Tibial artery (tissue), 4 donors: ENCODE results near the gene PPP4R2.
"Not testable (repeated sequence)": the region's sequence is repeated elsewhere in the genome, so short reads cannot be mapped to it uniquely, and the experiment has no call there.

Experiments used
- DNase-seq, 2 donors: peaks; one replicate each; pipeline ENCODE4 v3.0.0-alpha.2; 2019
- H3K27ac ChIP-seq, 2 donors: fragments of 200-600 bp; sonication (generic) in 1 of 2; 1 replicate in 1 of 2; 2 replicates in 1 of 2; pipeline ENCODE4 v1.5.1; 2018 to 2019; ENCODE audit warnings: mild to moderate bottlenecking in 1 of 2
- H3K27me3 ChIP-seq, 2 donors: fragments of 200-600 bp; sonication (generic) in 1 of 2; one replicate each; pipeline versions ENCODE4 v1.5.1 to v1.6.0; 2016 to 2019
- H3K36me3 ChIP-seq, 3 donors: fragments of 200-600 bp; sonication (generic) in 2 of 3; one replicate each; pipeline ENCODE4 v1.5.1; 2016 to 2019; ENCODE audit warnings: mild to moderate bottlenecking in 2 of 3
- H3K4me1 ChIP-seq, 4 donors: fragments of 200-600 bp; sonication (generic) in 2 of 4; 1 replicate in 3 of 4; 2 replicates in 1 of 4; pipeline ENCODE4 v1.5.1; 2016 to 2019
- H3K4me3 ChIP-seq, 2 donors: fragments of 200-600 bp; sonication (generic) in 1 of 2; 1 replicate in 1 of 2; 2 replicates in 1 of 2; pipeline ENCODE4 v1.5.1; 2018 to 2019; ENCODE audit warnings: mild to moderate bottlenecking in 2 of 2
- H3K9me3 ChIP-seq, 3 donors: fragments of 200-600 bp; sonication (generic) in 1 of 3; one replicate each; pipeline ENCODE4 v1.5.1; 2016 to 2019
- CTCF ChIP-seq, 2 experiments: fragments of 200-600 bp in 1 of 2; fragments of 450-650 bp in 1 of 2; IDR thresholded peaks; one replicate each; pipeline ENCODE4 v1.5.1; 2017 to 2019; ENCODE audit warnings: antibody characterized with exemption in 2 of 2, mild to moderate bottlenecking in 1 of 2, moderate library complexity in 1 of 2
- intact Hi-C: fragments of 100-400 bp; cut with DNase I; formaldehyde crosslinking; loops from one replicate; pipeline ENCODE4 v1.15.0; 2023; ENCODE audit warnings: low total_unique reads

The PPP4R2 gene

GRCh38 chr3:73056845-73057150, 60.2 kb downstream of the PPP4R2 start:
- Histone ChIP-seq H3K9me3 (no peaks in the 10 kb centered on the region), H3K4me1 (peaks cover 0 to 12% (median 2%) of the 10 kb centered on the region in 4 donors), H3K27me3 (no peaks in the 10 kb centered on the region), H3K36me3 (peaks cover 0 to 6% (median 0%) of the 10 kb centered on the region in 3 donors), H3K4me3 (no peak overlapping the region), H3K27ac (no peak overlapping the region)
- intact Hi-C loops: loop anchor here (10.0 kb wide), 1 partner anchor 212 kb away; the partner anchor contains the start of gene SHQ1
- TF ChIP-seq CTCF (IDR thresholded peaks at IDR 0.05): no peak
- no peak for DNase-seq

- no peak for DNase-seq
- Histone ChIP-seq H3K9me3 (no peaks in the 10 kb centered on the region), H3K4me1 (peaks cover 0 to 12% (median 0%) of the 10 kb centered on the region in 4 donors), H3K27me3 (no peaks in the 10 kb centered on the region), H3K36me3 (peaks cover 23 to 31% (median 29%) of the 10 kb centered on the region in 3 donors), H3K27ac (no peak overlapping the region), H3K4me3 (no peak overlapping the region)
- no peak for TF ChIP-seq CTCF (IDR thresholded peaks at IDR 0.05)
- intact Hi-C loops: no loop called here
These were observed 63.7 kb downstream of the PPP4R2 start for GRCh38 chr3:73060302-73060723.

GRCh38 chr3:73061416-73061815, 64.8 kb downstream of the PPP4R2 start, which contains the start of gene EBLN2:
TSS of gene EBLN2 (plus strand) at chr3:73061659. CDS start at chr3:73062082, 423 bp downstream.
- intact Hi-C loops: no loop called here
- no peaks in the 10 kb centered on the region for H3K27me3 ChIP-seq
- DNase-seq: no peak
- H3K4me3 ChIP-seq: no peak within 1 kb of the TSS
- peaks cover 0 to 4% (median 0%) of the 10 kb centered on the region in 4 donors for H3K4me1 ChIP-seq
- peaks cover 27 to 34% (median 31%) of the 10 kb centered on the region in 3 donors for H3K36me3 ChIP-seq
- H3K27ac ChIP-seq: no peak within 1 kb of the TSS
- TF ChIP-seq CTCF (IDR thresholded peaks at IDR 0.05): no peak
- H3K9me3 ChIP-seq: no peaks in the 10 kb centered on the region

- H3K27ac ChIP-seq, DNase-seq, H3K27me3 ChIP-seq, H3K4me3 ChIP-seq, H3K9me3 ChIP-seq, intact Hi-C loops: not testable (repeated sequence)
- peaks cover 0 to 17% (median 7%) of the 10 kb centered on the region in 4 donors for H3K4me1 ChIP-seq
- peaks cover 31 to 40% (median 31%) of the 10 kb centered on the region in 3 donors for H3K36me3 ChIP-seq
These were observed 69.6 kb downstream of the PPP4R2 start for GRCh38 chr3:73066243-73066642.

GRCh38 chr3:73068419-73068818, 71.8 kb downstream of the PPP4R2 start:
- H3K27ac ChIP-seq: no peak overlapping the region
- intact Hi-C loops: no loop called here

GRCh38 chr3:73069187-73069586, 72.6 kb downstream of the PPP4R2 start:
- peaks cover 0 to 18% (median 10%) of the 10 kb centered on the region in 4 donors for H3K4me1 ChIP-seq
- TF ChIP-seq CTCF (IDR thresholded peaks at IDR 0.05): no peak
- H3K9me3 ChIP-seq: no peaks in the 10 kb centered on the region
- no peak overlapping the region for H3K4me3 ChIP-seq
- H3K27ac ChIP-seq: no peak overlapping the region
- intact Hi-C loops: no loop called here
- DNase-seq: no peak
- peaks cover 13 to 19% (median 19%) of the 10 kb centered on the region in 3 donors for H3K36me3 ChIP-seq
- no peaks in the 10 kb centered on the region for H3K27me3 ChIP-seq

More at GRCh38 chr3:73068419-73068818, 71.8 kb downstream of the PPP4R2 start:
- Histone ChIP-seq H3K9me3 (no peaks in the 10 kb centered on the region), H3K4me1 (peaks cover 0 to 18% (median 10%) of the 10 kb centered on the region in 4 donors), H3K27me3 (no peaks in the 10 kb centered on the region), H3K4me3 (no peak overlapping the region), H3K36me3 (peaks cover 13 to 27% (median 26%) of the 10 kb centered on the region in 3 donors)
- no peak for TF ChIP-seq CTCF (IDR thresholded peaks at IDR 0.05)
- no peak for DNase-seq
